HEK293 (cell line): ENCODE results near the gene CRYBG1.

Experiments used
- CTCF ChIA-PET: fragments of 350-600 bp; formaldehyde crosslinking; extraction: SDS; loops from one replicate; lab custom pipeline; 2021; ENCODE audit warnings: antibody characterized with exemption; lab: Yijun Ruan, JAX
- POLR2A ChIA-PET: fragments of 300-600 bp; formaldehyde crosslinking; extraction: SDS; loops from one replicate; lab custom pipeline; 2020; ENCODE audit warnings: antibody characterized with exemption, inconsistent platforms; lab: Yijun Ruan, JAX
- H3K27ac ChIP-seq: fragments of 200-500 bp; sonication (Bioruptor generic); 2 replicates; pipeline ENCODE4 v1.5.1; 2014; ENCODE audit warnings: low read depth, low read length, control low read depth, inconsistent platforms; ENCODE audit errors: extremely low read depth
- H3K36me3 ChIP-seq, 2 experiments: fragments of 200-500 bp in 1 of 2; sonication (Bioruptor generic) in 1 of 2; 1 replicate in 1 of 2; 2 replicates in 1 of 2; pipeline ENCODE4 v1.5.1; 2014 to 2017; ENCODE audit warnings: inconsistent platforms in 2 of 2, low read length in 2 of 2; ENCODE audit not compliant: control insufficient read depth in 2 of 2, insufficient read depth in 1 of 2
- H3K4me1 ChIP-seq: fragments of 200-500 bp; sonication (Bioruptor generic); 2 replicates; pipeline ENCODE4 v1.5.1; 2014; ENCODE audit warnings: mild to moderate bottlenecking, low read length, inconsistent platforms; ENCODE audit not compliant: control insufficient read depth, insufficient read depth
- H3K4me3 ChIP-seq: 2 replicates; pipeline ENCODE4 v1.5.1; 2011; ENCODE audit warnings: low read depth, mild to moderate bottlenecking, control low read depth, low read length, moderate library complexity
- H3K9me3 ChIP-seq: fragments of 200-500 bp; sonication (Bioruptor generic); 2 replicates; pipeline ENCODE4 v1.5.1; 2014; ENCODE audit warnings: low read depth, low read length, inconsistent platforms; ENCODE audit not compliant: control insufficient read depth, insufficient read depth
- GLIS2 ChIP-seq: fragments of 450-650 bp; formaldehyde crosslinking; IDR thresholded peaks from 2 replicates; pipeline ENCODE4 v1.5.1; 2016; ENCODE audit warnings: missing biosample characterization, missing genetic modification characterization
- ZBTB7A ChIP-seq: fragments of 450-650 bp; formaldehyde crosslinking; IDR thresholded peaks from 2 replicates; pipeline ENCODE4 v1.5.1; 2016; ENCODE audit warnings: low read depth, missing biosample characterization, missing genetic modification characterization
- ZNF174 ChIP-seq: fragments of 450-650 bp; formaldehyde crosslinking; IDR thresholded peaks from 2 replicates; pipeline ENCODE4 v1.5.0; 2017; ENCODE audit warnings: missing biosample characterization, mild to moderate bottlenecking, missing genetic modification characterization
- ZNF184 ChIP-seq: fragments of 450-650 bp; IDR thresholded peaks from 2 replicates; pipeline ENCODE4 v1.5.1; 2018; ENCODE audit warnings: missing biosample characterization, mild to moderate bottlenecking, missing genetic modification characterization
- ZNF239 ChIP-seq: fragments of 450-650 bp; formaldehyde crosslinking; IDR thresholded peaks from 2 replicates; pipeline ENCODE4 v1.5.1; 2016; ENCODE audit warnings: missing biosample characterization, missing genetic modification characterization
- ZNF248 ChIP-seq: fragments of 450-650 bp; formaldehyde crosslinking; IDR thresholded peaks from 2 replicates; pipeline ENCODE4 v1.5.1; 2017; ENCODE audit warnings: missing biosample characterization, missing genetic modification characterization
- ZNF311 ChIP-seq: fragments of 450-650 bp; formaldehyde crosslinking; IDR thresholded peaks from 2 replicates; pipeline ENCODE4 v1.5.1; 2017; ENCODE audit warnings: missing biosample characterization, missing genetic modification characterization, borderline replicate concordance
- ZNF350 ChIP-seq: fragments of 450-650 bp; formaldehyde crosslinking; IDR thresholded peaks from 2 replicates; pipeline ENCODE4 v1.5.0; 2017; ENCODE audit warnings: missing biosample characterization, mild to moderate bottlenecking, missing genetic modification characterization
- ZNF416 ChIP-seq: fragments of 450-650 bp; formaldehyde crosslinking; IDR thresholded peaks from 2 replicates; pipeline ENCODE4 v1.5.1; 2016; ENCODE audit warnings: missing biosample characterization, missing genetic modification characterization
- ZNF473 ChIP-seq: fragments of 450-650 bp; formaldehyde crosslinking; IDR thresholded peaks from 2 replicates; pipeline ENCODE4 v1.5.1; 2017; ENCODE audit warnings: missing biosample characterization, missing genetic modification characterization
- ZNF514 ChIP-seq: fragments of 450-650 bp; formaldehyde crosslinking; IDR thresholded peaks from 2 replicates; pipeline ENCODE4 v1.5.1; 2016; ENCODE audit warnings: missing biosample characterization, missing genetic modification characterization
- ZNF549 ChIP-seq: fragments of 450-650 bp; IDR thresholded peaks from 2 replicates; pipeline ENCODE4 v1.5.1; 2018; ENCODE audit warnings: missing biosample characterization, missing genetic modification characterization, mild to moderate bottlenecking, inconsistent platforms, moderate library complexity
- ZNF561 ChIP-seq: fragments of 450-650 bp; IDR thresholded peaks from 2 replicates; pipeline ENCODE4 v1.5.1; 2018; ENCODE audit warnings: missing biosample characterization, missing genetic modification characterization, borderline replicate concordance
- ZNF621 ChIP-seq: fragments of 450-650 bp; formaldehyde crosslinking; IDR thresholded peaks from 2 replicates; pipeline ENCODE4 v1.5.1; 2017; ENCODE audit warnings: missing biosample characterization, missing genetic modification characterization
- ZNF654 ChIP-seq: fragments of 450-650 bp; formaldehyde crosslinking; IDR thresholded peaks from 2 replicates; pipeline ENCODE4 v1.5.1; 2016; ENCODE audit warnings: low read depth, missing biosample characterization, missing genetic modification characterization
- ZNF660 ChIP-seq: fragments of 450-650 bp; IDR thresholded peaks from 2 replicates; pipeline ENCODE4 v1.5.1; 2018; ENCODE audit warnings: missing biosample characterization, mild to moderate bottlenecking, missing genetic modification characterization
- ZNF791 ChIP-seq: fragments of 450-650 bp; formaldehyde crosslinking; IDR thresholded peaks from 2 replicates; pipeline ENCODE4 v1.5.1; 2016; ENCODE audit warnings: missing biosample characterization, missing genetic modification characterization
- ZSCAN16 ChIP-seq: fragments of 450-650 bp; formaldehyde crosslinking; IDR thresholded peaks from 2 replicates; pipeline ENCODE4 v1.5.1; 2016; ENCODE audit warnings: missing biosample characterization, missing genetic modification characterization
- ZSCAN30 ChIP-seq: fragments of 450-650 bp; IDR thresholded peaks from 2 replicates; pipeline ENCODE4 v1.5.1; 2018; ENCODE audit warnings: missing biosample characterization, mild to moderate bottlenecking, missing genetic modification characterization, moderate library complexity
- TF ChIP-seq, protein P1 (sequence below): fragments of 450-650 bp; formaldehyde crosslinking; IDR thresholded peaks from 2 replicates; pipeline ENCODE4 v1.5.1; 2017; ENCODE audit warnings: missing biosample characterization, missing genetic modification characterization
- TF ChIP-seq, protein P2 (sequence below): fragments of 450-650 bp; IDR thresholded peaks from 2 replicates; pipeline ENCODE4 v1.5.1; 2018; ENCODE audit warnings: missing biosample characterization, mild to moderate bottlenecking, missing genetic modification characterization
- TF ChIP-seq, protein P3 (sequence below): fragments of 450-650 bp; formaldehyde crosslinking; IDR thresholded peaks from 2 replicates; pipeline ENCODE4 v1.5.1; 2016; ENCODE audit warnings: missing biosample characterization, missing genetic modification characterization

Gene CRYBG1

DNA sequence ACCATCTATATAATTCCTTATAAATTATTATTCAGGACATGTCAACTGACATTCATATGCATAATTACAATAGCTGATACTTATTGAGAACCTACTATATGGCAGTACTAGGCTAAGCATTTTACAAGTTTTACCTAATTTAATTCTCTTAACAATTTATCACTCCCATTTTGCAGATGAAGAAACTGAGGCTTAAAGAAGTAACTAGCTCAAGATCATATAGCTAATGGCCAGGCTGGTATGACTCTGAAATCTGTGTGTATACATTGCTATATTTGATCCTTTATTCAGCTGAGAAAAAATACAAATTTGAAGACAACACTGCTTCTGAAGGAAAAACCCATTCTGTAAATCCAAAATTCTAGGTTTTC, 85.0 kb downstream of the CRYBG1 start:
- H3K27ac ChIP-seq, result no peak overlapping the region
- TF ChIP-seq ZNF174 (tag by site-specific recombination) (no peak), ZNF184 (tag by site-specific recombination) (no peak), ZNF660 (tag by site-specific recombination) (no peak), ZNF549 (tag by site-specific recombination) (no peak), ZNF416 (tag by site-specific recombination) (no peak), ZNF561 (tag by site-specific recombination) (no peak), ZNF791 (no peak), ZBTB7A (tag by site-specific recombination) (no peak), ZNF473 (no peak), ZNF248 (tag by site-specific recombination) (no peak), ZSCAN16 (no peak)
- TF ChIP-seq, protein P1, sequence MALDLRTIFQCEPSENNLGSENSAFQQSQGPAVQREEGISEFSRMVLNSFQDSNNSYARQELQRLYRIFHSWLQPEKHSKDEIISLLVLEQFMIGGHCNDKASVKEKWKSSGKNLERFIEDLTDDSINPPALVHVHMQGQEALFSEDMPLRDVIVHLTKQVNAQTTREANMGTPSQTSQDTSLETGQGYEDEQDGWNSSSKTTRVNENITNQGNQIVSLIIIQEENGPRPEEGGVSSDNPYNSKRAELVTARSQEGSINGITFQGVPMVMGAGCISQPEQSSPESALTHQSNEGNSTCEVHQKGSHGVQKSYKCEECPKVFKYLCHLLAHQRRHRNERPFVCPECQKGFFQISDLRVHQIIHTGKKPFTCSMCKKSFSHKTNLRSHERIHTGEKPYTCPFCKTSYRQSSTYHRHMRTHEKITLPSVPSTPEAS (tag by site-specific recombination), result no peak
- TF ChIP-seq, protein P2, sequence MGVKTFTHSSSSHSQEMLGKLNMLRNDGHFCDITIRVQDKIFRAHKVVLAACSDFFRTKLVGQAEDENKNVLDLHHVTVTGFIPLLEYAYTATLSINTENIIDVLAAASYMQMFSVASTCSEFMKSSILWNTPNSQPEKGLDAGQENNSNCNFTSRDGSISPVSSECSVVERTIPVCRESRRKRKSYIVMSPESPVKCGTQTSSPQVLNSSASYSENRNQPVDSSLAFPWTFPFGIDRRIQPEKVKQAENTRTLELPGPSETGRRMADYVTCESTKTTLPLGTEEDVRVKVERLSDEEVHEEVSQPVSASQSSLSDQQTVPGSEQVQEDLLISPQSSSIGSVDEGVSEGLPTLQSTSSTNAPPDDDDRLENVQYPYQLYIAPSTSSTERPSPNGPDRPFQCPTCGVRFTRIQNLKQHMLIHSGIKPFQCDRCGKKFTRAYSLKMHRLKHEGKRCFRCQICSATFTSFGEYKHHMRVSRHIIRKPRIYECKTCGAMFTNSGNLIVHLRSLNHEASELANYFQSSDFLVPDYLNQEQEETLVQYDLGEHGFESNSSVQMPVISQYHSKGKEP, result no peak
- TF ChIP-seq, protein P3, sequence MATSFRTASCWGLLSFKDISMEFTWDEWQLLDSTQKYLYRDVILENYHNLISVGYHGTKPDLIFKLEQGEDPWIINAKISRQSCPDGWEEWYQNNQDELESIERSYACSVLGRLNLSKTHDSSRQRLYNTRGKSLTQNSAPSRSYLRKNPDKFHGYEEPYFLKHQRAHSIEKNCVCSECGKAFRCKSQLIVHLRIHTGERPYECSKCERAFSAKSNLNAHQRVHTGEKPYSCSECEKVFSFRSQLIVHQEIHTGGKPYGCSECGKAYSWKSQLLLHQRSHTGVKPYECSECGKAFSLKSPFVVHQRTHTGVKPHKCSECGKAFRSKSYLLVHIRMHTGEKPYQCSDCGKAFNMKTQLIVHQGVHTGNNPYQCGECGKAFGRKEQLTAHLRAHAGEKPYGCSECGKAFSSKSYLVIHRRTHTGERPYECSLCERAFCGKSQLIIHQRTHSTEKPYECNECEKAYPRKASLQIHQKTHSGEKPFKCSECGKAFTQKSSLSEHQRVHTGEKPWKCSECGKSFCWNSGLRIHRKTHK (tag by site-specific recombination), result no peak

DNA sequence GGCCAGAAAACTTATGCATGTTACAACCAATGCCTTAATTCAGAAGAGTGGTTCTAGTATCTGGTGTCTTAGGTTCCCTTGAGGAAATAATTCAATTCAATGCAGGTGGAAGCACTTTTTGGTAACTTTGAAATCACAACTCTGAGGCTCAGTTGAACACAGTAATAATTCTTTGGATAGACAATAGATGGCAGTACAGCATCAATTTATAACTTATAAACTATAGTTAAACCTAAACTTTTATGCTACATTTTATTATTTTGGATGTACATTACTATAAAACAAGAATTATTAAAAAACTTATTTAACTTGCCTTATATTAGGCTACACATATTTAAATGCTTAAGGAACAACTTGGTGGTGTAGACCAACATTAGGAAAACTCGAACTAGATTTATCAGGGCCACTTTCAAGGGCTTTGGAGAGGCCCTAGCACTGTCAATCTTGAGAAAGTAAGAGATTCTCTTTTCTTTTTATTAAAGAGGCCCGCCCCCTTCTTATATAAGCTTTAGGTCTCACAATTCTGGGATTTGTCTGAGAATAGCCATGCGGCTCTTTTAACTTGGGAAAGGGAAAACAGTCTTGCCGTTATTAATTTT, 85.9 kb downstream of the CRYBG1 start:
- POLR2A ChIA-PET, result no interaction called here
- peaks cover 6% of the 10 kb centered on the region; the same call in 1 of the 2 replicates for H3K4me1 ChIP-seq
- H3K9me3 ChIP-seq, result no peaks in the 10 kb centered on the region
- H3K36me3 ChIP-seq, result no peaks in the 10 kb centered on the region
- H3K27ac ChIP-seq, result no peak overlapping the region
- no peak for TF ChIP-seq ZNF350
- TF ChIP-seq ZNF514 (tag by site-specific recombination), result no peak
- TF ChIP-seq ZNF654 (tag by site-specific recombination), result peak; percentile 63
- 0 out of 2 replicates have a peak, but pooled peaks have one; percentile 21 for TF ChIP-seq ZNF660 (tag by site-specific recombination)
- CTCF ChIA-PET, result interaction anchor here (0.6 to 11.5 kb wide), 17 partner anchors 13 to 551 kb away, joined by 3 to 291 read pairs (median 4); partner anchors contain the start of gene CRYBG1
- H3K4me3 ChIP-seq, result no peak overlapping the region

More for the DNA sequence above, 85.0 kb downstream of the CRYBG1 start:
- Histone ChIP-seq H3K4me3 (no peak overlapping the region), H3K9me3 (no peaks in the 10 kb centered on the region), H3K36me3 (no peaks in the 10 kb centered on the region), H3K4me1 (peaks cover 6% of the 10 kb centered on the region; the same call in 1 of the 2 replicates)
- CTCF ChIA-PET, result interaction anchor here (0.5 to 11.5 kb wide), 47 partner anchors 8 to 1013 kb away, joined by 3 to 291 read pairs (median 4); partner anchors contain the start of gene CRYBG1
- POLR2A ChIA-PET, result no interaction called here

DNA sequence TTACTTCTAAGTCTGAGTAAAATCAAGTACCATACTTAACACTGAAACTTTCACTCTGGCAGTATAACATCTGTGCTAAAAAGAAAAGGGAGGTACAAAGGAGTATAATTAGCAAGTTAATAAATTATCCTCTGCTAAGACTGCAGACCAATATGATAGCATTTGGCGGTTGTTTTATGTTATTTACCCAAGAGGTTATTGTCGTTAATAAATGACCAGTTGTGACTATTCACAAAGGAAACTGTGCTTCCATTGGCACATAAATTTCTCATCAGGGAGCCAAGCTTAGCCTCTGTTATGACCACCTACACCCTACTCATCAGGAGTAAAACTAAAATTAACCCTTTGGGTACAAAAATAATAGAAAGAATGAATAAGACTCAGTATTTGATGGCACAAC, 86.5 kb downstream of the CRYBG1 start:
- ChIA-PET POLR2A (no interaction called here), CTCF (interaction anchor here (0.6 to 11.5 kb wide), 13 partner anchors 14 to 550 kb away, joined by 3 to 291 read pairs (median 4); no protein-coding TSS in a partner anchor)
- H3K4me1 ChIP-seq, result peaks cover 6% of the 10 kb centered on the region; the same call in 1 of the 2 replicates
- H3K36me3 ChIP-seq, result no peaks in the 10 kb centered on the region
- H3K27ac ChIP-seq, result no peak overlapping the region
- H3K9me3 ChIP-seq, result no peaks in the 10 kb centered on the region
- no peak overlapping the region for H3K4me3 ChIP-seq
- TF ChIP-seq ZSCAN30 (tag by site-specific recombination) (no peak), ZNF654 (tag by site-specific recombination) (no peak), GLIS2 (tag by site-specific recombination) (no peak), ZNF621 (tag by site-specific recombination) (no peak), ZNF311 (tag by site-specific recombination) (no peak), ZNF239 (tag by site-specific recombination) (no peak)
